ENCODE measurements around the gene OTOP3. TPM values are rescaled to one million over a fixed set of nuclear protein-coding genes. Genes with fewer than 3 reads are reported as not detected.

The OTOP3 gene
- total RNA-seq, 1 experiment from 2014 or later = not detected

DNA sequence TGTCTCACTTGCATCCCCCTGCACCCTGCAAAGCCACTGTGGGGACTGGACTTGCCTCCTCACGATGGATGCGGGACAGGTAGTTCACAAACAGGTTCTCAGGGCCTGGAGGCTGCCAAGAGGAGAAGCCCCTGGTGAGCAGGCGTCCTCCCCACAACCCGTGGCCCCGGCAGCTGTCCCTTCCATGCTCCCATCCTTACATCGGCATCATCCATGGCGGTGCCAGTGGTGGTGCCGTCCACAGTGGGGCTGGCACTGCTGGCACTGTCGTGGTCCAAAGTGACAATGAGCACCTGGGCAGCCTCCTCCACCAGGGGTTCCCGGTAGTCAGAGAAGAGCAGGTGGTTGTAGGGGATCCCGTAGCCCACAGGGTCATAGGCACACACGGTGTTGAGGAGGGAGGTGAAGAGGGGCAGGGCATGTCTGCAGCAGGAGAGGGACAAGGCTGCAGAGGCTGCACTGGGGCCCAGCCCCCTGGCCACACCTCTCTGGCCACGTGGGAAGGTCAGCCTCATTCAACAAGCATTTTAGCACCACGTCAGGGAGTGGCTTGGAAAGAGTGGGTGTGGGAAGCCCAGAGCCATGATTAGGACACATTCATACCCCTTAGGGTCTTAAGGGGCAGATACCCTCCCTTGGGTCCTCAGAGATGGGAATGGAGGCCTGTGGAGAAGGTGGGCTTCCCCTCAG lies 24.3 kb downstream of the OTOP3 start:
- H3K9me3 Mint-ChIP-seq = no peaks in the 10 kb centered on the region
- ATAC-seq (no peak), DNase-seq (ENCODE audit: low spot score) (no peak)
- TF ChIP-seq NR2C2 (CRISPR knock-in tag; IDR thresholded peaks at IDR 0.05) (no peak), NFATC4 (CRISPR knock-in tag; IDR thresholded peaks at IDR 0.05) (no peak), SMAD3 (CRISPR knock-in tag; IDR thresholded peaks at IDR 0.05; ENCODE audit: borderline replicate concordance) (no peak), RELA (CRISPR knock-in tag; IDR thresholded peaks at IDR 0.05; ENCODE audit: borderline replicate concordance) (no peak), ETV6 (CRISPR knock-in tag; IDR thresholded peaks at IDR 0.05) (no peak), GTF2I (CRISPR knock-in tag; conservative IDR thresholded peaks at IDR 0.05) (no peak), KAT7 (CRISPR knock-in tag; IDR thresholded peaks at IDR 0.05; ENCODE audit: borderline replicate concordance) (no peak), SMAD4 (CRISPR knock-in tag; IDR thresholded peaks at IDR 0.05) (no peak)
- TF ChIP-seq, protein P1, sequence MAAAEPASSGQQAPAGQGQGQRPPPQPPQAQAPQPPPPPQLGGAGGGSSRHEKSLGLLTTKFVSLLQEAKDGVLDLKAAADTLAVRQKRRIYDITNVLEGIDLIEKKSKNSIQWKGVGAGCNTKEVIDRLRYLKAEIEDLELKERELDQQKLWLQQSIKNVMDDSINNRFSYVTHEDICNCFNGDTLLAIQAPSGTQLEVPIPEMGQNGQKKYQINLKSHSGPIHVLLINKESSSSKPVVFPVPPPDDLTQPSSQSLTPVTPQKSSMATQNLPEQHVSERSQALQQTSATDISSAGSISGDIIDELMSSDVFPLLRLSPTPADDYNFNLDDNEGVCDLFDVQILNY (CRISPR knock-in tag; IDR thresholded peaks at IDR 0.05) = no peak
- TF ChIP-seq, protein P2, sequence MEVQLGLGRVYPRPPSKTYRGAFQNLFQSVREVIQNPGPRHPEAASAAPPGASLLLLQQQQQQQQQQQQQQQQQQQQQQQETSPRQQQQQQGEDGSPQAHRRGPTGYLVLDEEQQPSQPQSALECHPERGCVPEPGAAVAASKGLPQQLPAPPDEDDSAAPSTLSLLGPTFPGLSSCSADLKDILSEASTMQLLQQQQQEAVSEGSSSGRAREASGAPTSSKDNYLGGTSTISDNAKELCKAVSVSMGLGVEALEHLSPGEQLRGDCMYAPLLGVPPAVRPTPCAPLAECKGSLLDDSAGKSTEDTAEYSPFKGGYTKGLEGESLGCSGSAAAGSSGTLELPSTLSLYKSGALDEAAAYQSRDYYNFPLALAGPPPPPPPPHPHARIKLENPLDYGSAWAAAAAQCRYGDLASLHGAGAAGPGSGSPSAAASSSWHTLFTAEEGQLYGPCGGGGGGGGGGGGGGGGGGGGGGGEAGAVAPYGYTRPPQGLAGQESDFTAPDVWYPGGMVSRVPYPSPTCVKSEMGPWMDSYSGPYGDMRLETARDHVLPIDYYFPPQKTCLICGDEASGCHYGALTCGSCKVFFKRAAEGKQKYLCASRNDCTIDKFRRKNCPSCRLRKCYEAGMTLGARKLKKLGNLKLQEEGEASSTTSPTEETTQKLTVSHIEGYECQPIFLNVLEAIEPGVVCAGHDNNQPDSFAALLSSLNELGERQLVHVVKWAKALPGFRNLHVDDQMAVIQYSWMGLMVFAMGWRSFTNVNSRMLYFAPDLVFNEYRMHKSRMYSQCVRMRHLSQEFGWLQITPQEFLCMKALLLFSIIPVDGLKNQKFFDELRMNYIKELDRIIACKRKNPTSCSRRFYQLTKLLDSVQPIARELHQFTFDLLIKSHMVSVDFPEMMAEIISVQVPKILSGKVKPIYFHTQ (CRISPR knock-in tag; IDR thresholded peaks at IDR 0.05) = no peak
- TF ChIP-seq, protein P3, sequence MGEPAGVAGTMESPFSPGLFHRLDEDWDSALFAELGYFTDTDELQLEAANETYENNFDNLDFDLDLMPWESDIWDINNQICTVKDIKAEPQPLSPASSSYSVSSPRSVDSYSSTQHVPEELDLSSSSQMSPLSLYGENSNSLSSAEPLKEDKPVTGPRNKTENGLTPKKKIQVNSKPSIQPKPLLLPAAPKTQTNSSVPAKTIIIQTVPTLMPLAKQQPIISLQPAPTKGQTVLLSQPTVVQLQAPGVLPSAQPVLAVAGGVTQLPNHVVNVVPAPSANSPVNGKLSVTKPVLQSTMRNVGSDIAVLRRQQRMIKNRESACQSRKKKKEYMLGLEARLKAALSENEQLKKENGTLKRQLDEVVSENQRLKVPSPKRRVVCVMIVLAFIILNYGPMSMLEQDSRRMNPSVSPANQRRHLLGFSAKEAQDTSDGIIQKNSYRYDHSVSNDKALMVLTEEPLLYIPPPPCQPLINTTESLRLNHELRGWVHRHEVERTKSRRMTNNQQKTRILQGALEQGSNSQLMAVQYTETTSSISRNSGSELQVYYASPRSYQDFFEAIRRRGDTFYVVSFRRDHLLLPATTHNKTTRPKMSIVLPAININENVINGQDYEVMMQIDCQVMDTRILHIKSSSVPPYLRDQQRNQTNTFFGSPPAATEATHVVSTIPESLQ (CRISPR knock-in tag; IDR thresholded peaks at IDR 0.05) = no peak
- TF ChIP-seq, protein P4, sequence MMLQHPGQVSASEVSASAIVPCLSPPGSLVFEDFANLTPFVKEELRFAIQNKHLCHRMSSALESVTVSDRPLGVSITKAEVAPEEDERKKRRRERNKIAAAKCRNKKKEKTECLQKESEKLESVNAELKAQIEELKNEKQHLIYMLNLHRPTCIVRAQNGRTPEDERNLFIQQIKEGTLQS (CRISPR knock-in tag; conservative IDR thresholded peaks at IDR 0.05) = no peak
- POLR2A ChIA-PET = interaction anchor here (1.2 to 2.2 kb wide), 2 partner anchors 52 to 87 kb away, joined by 4 to 18 read pairs; partner anchors contain the start of genes FDXR and MRPL58
- peaks cover 16% of the 10 kb centered on the region for H3K27me3 Mint-ChIP-seq (ENCODE audit: low read depth)
- H3K4me1 Mint-ChIP-seq = peaks cover 8% of the 10 kb centered on the region
- H3K27ac Mint-ChIP-seq = no peak overlapping the region
- H3K36me3 Mint-ChIP-seq = no peaks in the 10 kb centered on the region
- CTCF ChIA-PET = interaction anchor here (0.6 to 6.5 kb wide), 62 partner anchors 8 to 281 kb away, joined by 3 to 206 read pairs (median 10); partner anchors contain the start of genes ARMC7, ATP5PD, CDR2L and FADS6
- H3K4me3 Mint-ChIP-seq = no peak overlapping the region

DNA sequence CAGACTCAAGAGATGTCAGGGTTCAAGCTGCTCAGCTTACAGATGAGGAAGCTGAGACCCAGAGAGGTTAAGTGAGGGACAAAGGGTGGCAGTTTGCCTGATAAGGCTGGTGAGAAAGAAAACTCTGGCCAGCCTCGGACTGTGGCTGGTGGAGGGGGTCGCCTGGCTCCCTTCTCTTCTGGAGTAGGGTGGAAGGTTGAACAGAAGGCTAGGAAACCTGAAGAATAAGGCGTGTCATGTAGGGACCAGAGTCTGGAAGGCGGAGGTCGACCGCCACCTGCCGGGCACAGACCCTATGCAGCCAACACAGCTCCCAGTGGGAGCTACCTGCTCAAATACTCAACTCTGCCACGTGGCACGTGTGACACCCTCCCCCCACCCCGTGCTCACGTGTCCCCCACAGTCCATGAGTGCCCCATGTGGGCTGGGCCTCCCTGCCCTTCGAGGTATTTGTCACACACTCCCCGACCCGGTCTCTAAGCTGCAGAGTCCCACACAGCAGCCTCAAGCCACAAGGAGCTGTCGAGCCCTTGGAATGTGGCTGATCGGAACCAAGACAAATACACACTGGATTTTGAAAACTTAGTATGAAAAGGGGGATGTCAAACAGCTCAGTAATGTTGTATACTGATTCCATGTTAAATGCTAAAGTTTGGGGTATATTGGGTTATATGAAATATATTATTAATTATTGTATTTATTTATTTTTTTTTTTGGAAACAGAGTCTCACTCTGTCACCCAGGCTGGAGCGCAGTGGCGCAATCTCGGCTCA lies 25.1 kb downstream of the OTOP3 start:
- CTCF ChIA-PET = interaction anchor here (0.5 to 4.9 kb wide), 87 partner anchors 9 to 867 kb away, joined by 3 to 139 read pairs (median 6); partner anchors contain the start of genes ARMC7, ATP5PD, CDR2L and FADS6
- Mint-ChIP-seq H3K4me3 (no peak overlapping the region), H3K27ac (no peak overlapping the region), H3K27me3 (ENCODE audit: low read depth) (peaks cover 16% of the 10 kb centered on the region), H3K36me3 (no peaks in the 10 kb centered on the region), H3K4me1 (peaks cover 8% of the 10 kb centered on the region), H3K9me3 (no peaks in the 10 kb centered on the region)
- ATAC-seq (peak; percentile 38), DNase-seq (ENCODE audit: low spot score) (peak; percentile 82)
- POLR2A ChIA-PET = interaction anchor here (0.7 to 2.2 kb wide), 4 partner anchors 51 to 280 kb away, joined by 3 to 18 read pairs (median 6); partner anchors contain the start of genes FDXR and MRPL58
- TF ChIP-seq, protein P5, sequence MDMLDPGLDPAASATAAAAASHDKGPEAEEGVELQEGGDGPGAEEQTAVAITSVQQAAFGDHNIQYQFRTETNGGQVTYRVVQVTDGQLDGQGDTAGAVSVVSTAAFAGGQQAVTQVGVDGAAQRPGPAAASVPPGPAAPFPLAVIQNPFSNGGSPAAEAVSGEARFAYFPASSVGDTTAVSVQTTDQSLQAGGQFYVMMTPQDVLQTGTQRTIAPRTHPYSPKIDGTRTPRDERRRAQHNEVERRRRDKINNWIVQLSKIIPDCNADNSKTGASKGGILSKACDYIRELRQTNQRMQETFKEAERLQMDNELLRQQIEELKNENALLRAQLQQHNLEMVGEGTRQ (CRISPR knock-in tag; IDR thresholded peaks at IDR 0.05) = peak; percentile 65
- TF ChIP-seq, protein P6, sequence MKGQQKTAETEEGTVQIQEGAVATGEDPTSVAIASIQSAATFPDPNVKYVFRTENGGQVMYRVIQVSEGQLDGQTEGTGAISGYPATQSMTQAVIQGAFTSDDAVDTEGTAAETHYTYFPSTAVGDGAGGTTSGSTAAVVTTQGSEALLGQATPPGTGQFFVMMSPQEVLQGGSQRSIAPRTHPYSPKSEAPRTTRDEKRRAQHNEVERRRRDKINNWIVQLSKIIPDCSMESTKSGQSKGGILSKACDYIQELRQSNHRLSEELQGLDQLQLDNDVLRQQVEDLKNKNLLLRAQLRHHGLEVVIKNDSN (CRISPR knock-in tag; IDR thresholded peaks at IDR 0.05) = peak; percentile 84
- TF ChIP-seq, protein P7, sequence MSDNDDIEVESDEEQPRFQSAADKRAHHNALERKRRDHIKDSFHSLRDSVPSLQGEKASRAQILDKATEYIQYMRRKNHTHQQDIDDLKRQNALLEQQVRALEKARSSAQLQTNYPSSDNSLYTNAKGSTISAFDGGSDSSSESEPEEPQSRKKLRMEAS (CRISPR knock-in tag; IDR thresholded peaks at IDR 0.05) = peak; percentile 87
- TF ChIP-seq, protein P8, sequence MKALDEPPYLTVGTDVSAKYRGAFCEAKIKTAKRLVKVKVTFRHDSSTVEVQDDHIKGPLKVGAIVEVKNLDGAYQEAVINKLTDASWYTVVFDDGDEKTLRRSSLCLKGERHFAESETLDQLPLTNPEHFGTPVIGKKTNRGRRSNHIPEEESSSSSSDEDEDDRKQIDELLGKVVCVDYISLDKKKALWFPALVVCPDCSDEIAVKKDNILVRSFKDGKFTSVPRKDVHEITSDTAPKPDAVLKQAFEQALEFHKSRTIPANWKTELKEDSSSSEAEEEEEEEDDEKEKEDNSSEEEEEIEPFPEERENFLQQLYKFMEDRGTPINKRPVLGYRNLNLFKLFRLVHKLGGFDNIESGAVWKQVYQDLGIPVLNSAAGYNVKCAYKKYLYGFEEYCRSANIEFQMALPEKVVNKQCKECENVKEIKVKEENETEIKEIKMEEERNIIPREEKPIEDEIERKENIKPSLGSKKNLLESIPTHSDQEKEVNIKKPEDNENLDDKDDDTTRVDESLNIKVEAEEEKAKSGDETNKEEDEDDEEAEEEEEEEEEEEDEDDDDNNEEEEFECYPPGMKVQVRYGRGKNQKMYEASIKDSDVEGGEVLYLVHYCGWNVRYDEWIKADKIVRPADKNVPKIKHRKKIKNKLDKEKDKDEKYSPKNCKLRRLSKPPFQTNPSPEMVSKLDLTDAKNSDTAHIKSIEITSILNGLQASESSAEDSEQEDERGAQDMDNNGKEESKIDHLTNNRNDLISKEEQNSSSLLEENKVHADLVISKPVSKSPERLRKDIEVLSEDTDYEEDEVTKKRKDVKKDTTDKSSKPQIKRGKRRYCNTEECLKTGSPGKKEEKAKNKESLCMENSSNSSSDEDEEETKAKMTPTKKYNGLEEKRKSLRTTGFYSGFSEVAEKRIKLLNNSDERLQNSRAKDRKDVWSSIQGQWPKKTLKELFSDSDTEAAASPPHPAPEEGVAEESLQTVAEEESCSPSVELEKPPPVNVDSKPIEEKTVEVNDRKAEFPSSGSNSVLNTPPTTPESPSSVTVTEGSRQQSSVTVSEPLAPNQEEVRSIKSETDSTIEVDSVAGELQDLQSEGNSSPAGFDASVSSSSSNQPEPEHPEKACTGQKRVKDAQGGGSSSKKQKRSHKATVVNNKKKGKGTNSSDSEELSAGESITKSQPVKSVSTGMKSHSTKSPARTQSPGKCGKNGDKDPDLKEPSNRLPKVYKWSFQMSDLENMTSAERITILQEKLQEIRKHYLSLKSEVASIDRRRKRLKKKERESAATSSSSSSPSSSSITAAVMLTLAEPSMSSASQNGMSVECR (CRISPR knock-in tag; IDR thresholded peaks at IDR 0.05; ENCODE audit: borderline replicate concordance) = no peak
